Astrocyte of the spinal cord (primary cell): ENCODE measurements around the gene TCF12.

Source experiments
- DNase-seq: peaks from one replicate; pipeline ENCODE4 v3.0.0; 2011; ENCODE audit warnings: low read depth, low spot score
- H3K4me3 ChIP-seq: 2 replicates; pipeline ENCODE4 v1.5.1; 2011; ENCODE audit warnings: low read depth, mild to moderate bottlenecking, low read length, moderate library complexity
- CTCF ChIP-seq: IDR thresholded peaks from 2 replicates; pipeline ENCODE4 v1.5.1; 2012; ENCODE audit warnings: low read depth, mild to moderate bottlenecking, low read length, inconsistent platforms
- in situ Hi-C: cut with HindIII; loops from 2 replicates; pipeline ENCODE4 v1.10.0; 2017; ENCODE audit warnings: low sequenced_read_pairs

Gene TCF12

GRCh38 chr15:56968256-56968655, 49.8 kb downstream of the TCF12 start:
- in situ Hi-C loops: no loop called here
- no peak overlapping the region for H3K4me3 ChIP-seq
- DNase-seq: no peak
- no peak for TF ChIP-seq CTCF

GRCh38 chr15:56968821-56969220, 50.4 kb downstream of the TCF12 start:
- no peak for TF ChIP-seq CTCF
- H3K4me3 ChIP-seq: no peak overlapping the region
- no peak for DNase-seq
- in situ Hi-C loops: no loop called here

- DNase-seq: no peak
- in situ Hi-C loops: no loop called here
Measured at GRCh38 chr15:56969265-56969895, 50.9 kb downstream of the TCF12 start.

GRCh38 chr15:56971571-56971970, 53.1 kb downstream of the TCF12 start:
- no peak for DNase-seq
- in situ Hi-C loops: no loop called here
- TF ChIP-seq CTCF: no peak
- no peak overlapping the region for H3K4me3 ChIP-seq

More at GRCh38 chr15:56969265-56969895, 50.9 kb downstream of the TCF12 start:
- H3K4me3 ChIP-seq: no peak overlapping the region
- TF ChIP-seq CTCF: no peak

GRCh38 chr15:56972016-56972415, 53.6 kb downstream of the TCF12 start:
- no peak for TF ChIP-seq CTCF
- in situ Hi-C loops: no loop called here
- DNase-seq: no peak
- H3K4me3 ChIP-seq: no peak overlapping the region

GRCh38 chr15:56972426-56972825, 54.0 kb downstream of the TCF12 start:
- TF ChIP-seq CTCF: no peak
- H3K4me3 ChIP-seq: no peak overlapping the region
- no peak for DNase-seq
- in situ Hi-C loops: no loop called here

- no peak for TF ChIP-seq CTCF
- in situ Hi-C loops: no loop called here
- DNase-seq: no peak
- no peak overlapping the region for H3K4me3 ChIP-seq
Measured at GRCh38 chr15:56973463-56973862, 55.0 kb downstream of the TCF12 start.
